NOMO-1 treated with DMSO at 0.1 percent for 48 hours (cell line): Measurements from ENCODE around the gene SHKBP1.
"Not testable (repeated sequence)": the region's sequence is repeated elsewhere in the genome, so short reads cannot be mapped to it uniquely, and the experiment has no call there.

Source experiments
- DNase-seq: peaks from one replicate; lab custom pipeline; 2025; ENCODE audit not compliant: unreplicated experiment; lab: John Stamatoyannopoulos, UW

The SHKBP1 gene

DNA sequence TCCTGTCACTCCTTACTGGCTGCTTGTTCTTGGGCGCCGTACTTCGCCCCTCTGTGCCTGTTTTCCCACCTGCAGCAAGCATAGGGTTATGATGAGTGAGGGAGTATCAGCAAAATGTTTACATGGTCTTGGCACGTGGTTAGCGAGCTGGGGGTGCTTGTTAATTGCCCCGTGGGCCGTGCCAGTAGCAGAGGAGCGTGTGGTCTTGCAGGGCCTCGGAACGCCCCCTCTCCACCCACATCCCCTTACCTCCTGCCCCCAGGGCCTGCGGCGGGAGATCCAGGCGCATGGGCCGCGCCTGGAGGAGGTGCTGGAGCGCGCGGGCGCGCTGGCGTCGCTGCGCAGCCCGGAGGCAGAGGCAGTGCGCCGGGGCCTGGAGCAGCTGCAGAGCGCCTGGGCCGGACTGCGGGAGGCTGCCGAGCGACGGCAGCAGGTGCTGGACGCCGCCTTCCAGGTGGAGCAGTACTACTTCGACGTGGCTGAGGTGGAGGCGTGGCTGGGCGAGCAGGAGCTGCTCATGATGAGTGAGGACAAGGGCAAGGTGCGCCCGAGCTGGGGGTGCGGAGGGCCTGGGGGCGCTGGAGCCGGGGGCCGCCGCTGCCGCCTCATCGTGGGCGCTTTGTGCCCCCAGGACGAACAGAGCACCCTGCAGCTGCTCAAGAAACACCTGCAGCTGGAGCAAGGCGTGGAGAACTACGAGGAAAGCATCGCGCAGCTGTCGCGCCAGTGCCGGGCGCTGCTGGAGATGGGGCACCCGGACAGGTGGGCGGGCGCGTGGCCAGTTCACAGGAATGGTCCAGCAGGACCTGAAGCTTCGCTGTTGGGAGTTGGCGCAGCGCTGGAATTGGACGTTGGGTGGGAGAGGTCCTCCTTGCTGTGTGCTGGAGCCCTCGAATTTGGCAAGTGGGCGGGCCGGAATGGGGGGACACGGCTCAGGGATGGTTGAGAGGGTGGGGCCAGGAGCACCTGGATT is 22.5 kb upstream of the SHKBP1 start:
- no peak for DNase-seq

DNA sequence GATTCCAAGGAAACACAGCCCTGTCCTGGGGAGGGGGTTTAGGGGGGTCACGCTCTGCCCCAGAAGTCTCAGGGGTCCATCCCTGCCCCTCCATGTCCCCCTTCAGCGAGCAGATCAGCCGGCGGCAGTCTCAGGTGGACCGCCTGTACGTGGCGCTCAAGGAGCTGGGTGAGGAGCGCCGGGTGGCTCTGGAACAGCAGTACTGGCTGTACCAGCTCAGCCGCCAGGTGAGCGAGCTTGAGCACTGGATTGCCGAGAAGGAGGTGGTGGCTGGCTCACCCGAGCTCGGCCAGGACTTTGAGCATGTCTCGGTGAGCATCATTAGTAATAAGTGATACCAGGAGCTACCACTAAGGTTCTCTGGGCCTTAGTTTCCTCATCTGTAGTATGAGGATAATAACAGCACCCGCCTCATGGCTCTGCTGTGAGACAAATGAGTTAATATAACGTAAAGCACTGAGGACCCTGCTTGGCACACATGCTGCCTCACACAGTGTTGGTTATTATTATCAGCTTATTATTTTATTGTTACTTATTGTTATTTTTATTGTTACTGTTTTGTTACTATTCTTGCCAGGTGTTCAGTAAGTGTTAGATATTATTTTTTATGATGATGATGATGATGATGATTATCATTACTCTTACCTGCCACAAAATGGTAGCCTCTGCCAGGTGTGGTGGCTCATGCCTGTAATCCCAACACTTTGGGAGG is 20.5 kb upstream of the SHKBP1 start:
- no peak for DNase-seq

DNA sequence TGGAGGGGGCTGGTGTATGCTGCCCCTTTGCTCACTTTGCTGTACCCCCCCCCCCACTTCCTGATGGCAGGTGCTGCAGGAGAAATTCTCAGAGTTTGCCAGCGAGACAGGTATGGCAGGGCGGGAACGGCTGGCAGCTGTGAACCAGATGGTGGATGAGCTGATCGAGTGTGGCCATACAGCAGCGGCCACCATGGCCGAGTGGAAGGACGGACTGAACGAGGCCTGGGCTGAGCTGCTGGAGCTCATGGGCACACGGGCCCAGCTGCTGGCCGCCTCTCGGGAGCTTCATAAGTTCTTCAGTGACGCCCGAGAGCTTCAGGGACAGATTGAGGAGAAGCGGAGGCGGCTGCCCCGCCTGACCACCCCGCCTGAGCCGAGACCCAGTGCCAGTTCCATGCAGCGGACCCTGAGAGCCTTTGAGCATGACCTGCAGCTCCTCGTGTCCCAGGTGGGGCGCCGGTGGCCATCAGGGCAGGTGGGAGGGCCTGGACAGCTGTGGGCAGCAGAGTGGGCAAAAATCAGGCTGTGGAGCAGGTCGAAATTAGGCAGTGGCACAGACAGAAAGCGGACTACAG is 19.6 kb upstream of the SHKBP1 start:
- DNase-seq = no peak

DNA sequence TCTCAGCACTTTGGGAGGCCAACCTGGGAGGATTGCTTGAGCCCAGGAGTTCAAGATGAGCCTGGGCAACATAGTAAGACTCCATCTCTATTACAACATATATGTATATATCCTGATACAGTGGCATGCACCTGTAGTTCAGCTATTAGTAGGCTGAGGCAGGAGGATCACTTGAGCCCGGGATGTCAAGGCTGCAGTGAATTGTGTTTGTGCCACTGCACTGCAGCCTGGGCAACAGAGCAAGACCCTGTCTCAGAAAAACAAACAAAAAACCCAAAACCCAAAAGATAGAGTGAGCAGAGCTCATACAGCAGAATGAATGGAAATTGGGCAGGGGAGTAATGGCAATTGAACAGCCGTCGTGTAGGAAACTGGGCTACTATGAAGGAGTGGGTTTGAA is 17.3 kb upstream of the SHKBP1 start:
- no peak for DNase-seq

DNA sequence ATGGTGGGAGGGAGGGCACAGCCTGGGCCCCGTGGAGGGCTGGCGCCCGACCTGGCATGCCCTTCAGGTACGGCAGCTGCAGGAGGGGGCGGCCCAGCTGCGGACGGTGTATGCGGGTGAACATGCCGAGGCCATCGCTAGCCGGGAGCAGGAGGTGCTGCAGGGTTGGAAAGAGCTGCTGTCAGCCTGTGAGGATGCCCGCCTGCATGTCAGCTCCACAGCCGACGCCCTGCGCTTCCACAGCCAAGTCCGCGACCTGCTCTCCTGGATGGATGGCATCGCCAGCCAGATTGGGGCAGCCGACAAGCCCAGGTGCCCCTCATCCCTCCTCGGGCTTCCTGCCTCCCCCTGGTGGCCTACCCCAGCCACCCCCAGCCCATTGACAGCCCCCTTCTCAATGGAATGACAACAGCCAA is 16.6 kb upstream of the SHKBP1 start:
- DNase-seq = no peak

DNA sequence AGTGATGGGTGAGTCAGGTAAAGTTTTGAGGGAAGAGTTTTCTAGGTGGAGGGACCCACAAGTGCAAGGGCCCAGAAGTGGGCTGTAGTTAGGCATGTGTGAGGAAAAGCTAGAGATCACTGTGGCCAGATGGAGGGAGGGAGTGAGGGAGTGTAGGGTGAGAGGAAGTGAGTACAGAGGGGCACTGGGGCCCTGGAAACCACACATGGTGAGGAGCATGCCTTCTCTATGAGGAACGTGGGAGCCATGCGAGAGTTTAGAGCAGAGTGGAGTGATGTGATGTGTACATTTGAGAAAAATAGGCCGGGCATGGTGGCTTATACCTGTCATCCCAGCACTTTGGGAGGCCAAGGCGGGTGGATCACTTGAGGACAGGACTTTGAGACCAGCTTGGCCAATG is 14.7 kb upstream of the SHKBP1 start:
- peak; percentile 31 for DNase-seq

DNA sequence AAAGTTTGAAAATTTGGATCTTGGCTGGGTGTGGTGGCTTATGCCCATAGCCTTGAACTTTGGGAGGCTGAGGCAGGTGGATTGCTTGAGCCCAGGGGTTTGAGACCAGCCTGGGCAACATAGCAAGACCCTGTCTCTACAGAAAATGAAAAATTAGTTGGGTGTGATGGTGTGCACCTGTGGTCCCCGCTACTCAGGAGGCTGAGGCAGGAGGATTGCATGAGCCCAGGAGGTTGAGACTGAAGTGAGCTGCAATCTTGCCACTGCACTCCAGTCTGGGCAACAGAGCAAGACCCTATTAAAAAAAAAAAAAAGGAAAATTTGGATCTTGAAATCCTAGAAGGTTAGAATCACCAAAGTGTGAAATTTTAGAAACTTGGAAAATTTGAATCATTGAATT is 12.1 kb upstream of the SHKBP1 start:
- DNase-seq = not testable (repeated sequence)

DNA sequence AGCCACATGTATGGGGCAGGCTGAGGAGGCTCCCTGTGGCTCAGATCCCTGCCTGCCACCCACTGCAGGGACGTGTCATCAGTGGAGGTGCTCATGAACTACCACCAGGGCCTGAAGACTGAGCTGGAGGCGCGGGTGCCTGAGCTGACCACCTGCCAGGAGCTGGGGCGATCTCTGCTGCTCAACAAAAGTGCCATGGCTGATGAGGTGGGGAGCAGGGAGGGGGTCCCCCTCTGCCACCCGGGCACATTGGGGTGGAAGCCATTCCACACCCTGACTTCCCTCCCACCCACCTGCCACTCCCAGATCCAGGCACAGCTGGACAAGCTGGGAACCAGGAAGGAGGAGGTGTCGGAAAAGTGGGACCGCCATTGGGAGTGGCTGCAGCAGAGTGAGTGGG is 11.3 kb upstream of the SHKBP1 start:
- no peak for DNase-seq

DNA sequence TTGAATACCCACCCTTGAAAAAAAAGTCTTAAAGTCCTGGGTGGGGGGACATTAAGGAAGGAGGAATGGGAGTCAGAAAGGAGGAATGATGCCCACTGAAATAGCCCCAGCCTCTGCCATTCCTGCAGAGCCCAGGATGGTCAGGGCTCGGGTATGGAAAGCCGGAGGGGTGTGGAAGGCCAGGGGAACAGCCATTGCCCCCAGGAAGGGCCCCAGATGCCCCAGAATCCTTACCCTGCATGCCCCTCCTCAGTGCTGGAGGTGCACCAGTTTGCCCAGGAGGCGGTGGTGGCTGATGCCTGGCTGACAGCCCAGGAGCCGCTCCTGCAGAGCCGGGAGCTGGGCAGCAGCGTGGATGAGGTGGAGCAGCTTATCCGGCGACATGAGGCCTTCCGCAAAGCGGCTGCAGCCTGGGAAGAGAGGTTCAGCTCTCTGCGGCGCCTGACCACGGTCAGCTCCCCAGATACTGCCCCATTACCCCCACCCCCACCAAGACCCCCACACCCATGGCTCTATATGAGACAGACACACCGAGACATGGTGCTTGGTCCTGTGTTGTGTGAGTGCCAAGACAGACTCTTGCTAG is 10.7 kb upstream of the SHKBP1 start:
- no peak for DNase-seq

DNA sequence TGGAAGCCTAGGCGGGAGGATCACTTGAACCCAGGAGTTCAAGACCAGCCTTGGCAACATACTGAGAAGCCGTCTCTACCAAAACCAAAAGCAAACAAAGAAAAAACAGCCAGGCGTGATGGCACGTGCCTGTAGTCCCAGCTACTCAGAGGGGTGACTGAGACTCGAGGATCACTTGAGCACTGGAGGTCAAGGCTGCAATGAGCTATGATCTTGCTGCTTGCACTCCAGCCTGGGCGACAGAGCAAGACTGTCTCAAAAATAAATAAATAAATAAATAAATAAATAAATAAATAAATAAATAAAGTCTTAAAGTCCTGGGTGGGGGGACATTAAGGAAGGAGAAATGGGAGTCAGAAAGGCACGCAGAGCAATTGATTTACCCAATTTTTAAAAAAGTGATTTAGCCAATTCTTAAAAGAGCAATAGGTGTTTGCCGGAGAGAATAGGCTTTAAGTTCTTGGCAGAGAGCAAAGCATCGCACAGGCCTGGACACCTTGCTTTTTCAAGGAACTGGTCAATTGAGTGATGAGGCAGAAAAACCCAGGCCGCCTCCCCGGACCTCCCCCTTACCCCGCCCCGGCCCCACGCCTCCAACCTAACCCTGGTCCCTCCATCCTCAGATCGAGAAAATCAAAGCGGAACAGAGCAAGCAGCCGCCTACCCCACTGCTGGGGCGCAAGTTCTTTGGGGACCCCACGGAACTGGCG is 9.5 kb upstream of the SHKBP1 start:
- DNase-seq = no peak

DNA sequence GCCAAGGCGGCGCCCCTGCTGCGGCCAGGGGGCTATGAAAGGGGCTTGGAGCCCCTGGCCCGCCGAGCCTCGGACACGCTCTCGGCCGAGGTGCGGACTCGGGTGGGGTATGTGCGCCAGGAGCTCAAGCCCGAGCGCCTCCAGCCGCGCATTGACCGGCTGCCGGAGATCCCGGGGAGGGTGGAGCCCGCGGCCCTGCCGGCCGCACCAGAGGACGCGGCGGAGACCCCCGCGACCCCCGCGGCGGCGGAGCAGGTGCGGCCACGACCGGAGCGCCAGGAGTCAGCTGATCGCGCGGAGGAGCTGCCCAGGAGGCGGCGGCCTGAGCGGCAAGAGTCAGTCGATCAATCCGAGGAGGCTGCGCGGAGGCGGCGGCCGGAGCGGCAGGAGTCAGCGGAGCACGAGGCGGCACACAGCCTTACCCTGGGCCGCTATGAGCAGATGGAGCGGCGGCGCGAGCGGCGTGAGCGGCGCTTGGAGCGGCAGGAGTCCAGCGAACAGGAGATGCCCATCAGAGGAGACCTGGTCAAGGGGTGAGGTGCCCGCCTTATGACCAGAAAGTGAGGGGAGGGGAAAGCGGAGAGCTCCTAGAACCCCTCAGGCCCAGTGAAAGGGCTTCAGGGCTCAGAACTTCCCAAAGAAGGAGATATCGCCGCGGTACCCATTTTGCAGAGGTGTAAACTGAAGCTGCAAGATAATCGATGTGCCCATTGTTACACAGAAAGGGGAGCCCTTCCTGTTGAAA is 8.8 kb upstream of the SHKBP1 start:
- no peak for DNase-seq

DNA sequence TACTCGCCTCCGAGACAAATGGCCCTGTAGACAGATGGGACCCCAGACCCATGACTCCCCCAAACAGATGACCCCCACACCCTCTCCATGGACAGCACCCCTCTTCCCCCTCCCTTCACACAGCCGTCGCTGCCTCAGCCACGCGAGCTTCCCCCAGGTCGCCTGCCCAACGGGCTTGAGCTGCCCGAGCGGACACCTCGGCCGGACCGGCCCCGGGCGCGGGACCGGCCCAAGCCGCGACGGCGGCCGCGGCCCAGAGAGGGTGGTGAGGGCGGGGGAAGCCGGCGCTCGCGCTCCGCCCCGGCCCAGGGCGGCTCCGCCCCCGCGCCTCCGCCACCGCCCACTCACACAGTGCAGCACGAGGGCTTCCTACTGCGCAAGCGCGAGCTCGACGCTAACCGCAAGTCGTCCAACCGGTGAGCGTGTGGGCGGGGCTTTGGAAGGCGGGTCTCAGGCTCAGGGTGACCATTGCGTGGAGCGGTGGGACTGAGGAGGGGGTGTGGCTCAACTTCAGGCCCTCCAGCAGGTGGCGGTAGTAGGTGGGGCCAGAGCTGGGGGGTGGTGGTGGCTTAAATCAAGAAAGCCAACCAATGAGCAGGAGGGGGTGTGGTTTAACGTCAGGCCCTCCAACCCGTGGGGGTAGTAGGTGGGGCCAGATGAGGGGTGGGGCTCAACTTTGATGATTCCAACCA is 6.2 kb upstream of the SHKBP1 start:
- DNase-seq = peak; percentile 98

DNA sequence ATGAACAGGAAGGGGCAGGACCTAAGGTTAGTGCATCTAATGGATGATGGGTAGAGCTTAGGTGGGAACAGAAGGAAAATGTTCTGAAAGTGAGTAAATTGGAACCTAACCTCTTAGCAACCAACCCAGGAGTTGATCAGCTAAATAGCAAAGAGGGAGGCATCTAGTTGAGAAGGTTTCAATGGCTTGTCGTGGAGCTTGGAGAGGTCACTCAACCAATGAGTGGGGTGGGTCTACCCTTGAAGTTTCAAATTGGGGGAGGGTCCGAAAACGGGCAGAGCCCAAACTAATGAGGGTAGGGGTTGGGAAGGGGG is 5.7 kb upstream of the SHKBP1 start:
- DNase-seq = no peak

DNA sequence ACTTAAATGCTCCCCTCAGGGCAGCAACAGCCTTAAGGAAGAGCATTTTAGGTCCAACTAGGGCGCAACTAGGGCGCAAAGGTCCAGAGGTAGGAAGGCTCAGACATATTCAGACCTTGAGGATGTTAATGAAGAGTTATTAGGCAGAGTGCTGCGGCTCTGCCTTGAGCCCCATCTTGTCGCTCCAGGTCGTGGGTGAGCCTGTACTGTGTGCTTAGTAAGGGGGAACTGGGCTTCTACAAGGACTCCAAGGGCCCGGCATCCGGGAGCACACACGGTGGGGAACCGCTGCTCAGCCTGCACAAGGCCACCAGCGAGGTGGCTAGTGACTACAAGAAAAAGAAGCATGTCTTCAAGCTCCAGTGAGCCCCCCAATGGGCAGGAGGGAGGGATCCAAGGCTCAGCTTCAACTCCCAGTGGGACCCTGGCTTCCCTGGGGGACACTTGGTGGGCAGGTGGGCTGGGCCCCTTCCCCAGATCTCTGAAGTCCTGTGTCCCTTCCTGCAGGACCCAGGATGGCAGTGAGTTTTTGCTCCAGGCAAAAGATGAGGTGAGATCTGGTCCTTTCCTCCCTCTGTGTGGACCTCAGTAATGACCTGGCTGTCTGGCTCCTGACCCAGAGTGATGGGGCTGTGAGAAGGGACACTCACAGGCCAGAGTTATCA is 4.7 kb upstream of the SHKBP1 start:
- no peak for DNase-seq

DNA sequence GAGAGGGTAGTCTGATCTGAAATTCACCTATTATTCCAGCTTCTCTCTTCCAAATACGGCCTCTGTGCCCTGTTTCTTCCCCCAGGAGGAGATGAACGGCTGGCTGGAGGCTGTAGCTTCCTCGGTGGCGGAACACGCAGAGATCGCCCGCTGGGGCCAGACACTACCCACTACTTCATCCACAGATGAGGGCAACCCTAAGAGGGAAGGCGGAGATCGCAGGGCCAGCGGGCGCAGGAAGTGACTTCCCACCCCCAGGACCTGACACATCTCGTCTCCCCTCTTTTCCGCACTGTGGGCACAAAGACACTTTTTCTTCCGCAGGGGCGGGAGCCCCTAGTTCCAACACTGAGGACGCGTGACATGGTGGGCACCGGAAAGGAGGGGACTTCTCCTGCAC is 1.3 kb upstream of the SHKBP1 start:
- DNase-seq = no peak

DNA sequence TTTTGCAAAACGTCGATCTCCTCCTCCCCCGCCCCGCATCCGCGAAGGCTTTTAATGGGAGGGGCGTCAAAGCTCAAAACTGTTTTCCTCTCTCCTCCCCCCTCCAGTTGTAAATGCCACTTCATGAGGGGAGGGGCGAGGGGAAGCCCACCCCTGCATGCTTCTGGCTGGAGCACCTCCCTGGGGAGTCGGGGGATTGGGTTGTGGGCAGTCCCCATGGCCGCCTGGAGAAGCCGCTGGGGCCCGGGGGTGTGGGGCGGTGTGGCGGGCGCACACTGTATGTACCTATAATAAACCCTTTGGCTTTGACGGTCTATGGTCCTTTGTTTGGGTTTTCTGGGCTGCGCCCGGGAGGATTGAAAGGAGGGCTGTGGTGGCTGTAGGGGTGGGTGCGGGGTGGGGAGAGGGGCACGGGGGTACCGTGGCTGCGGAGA is 505 bp upstream of the SHKBP1 start:
- no peak for DNase-seq

DNA sequence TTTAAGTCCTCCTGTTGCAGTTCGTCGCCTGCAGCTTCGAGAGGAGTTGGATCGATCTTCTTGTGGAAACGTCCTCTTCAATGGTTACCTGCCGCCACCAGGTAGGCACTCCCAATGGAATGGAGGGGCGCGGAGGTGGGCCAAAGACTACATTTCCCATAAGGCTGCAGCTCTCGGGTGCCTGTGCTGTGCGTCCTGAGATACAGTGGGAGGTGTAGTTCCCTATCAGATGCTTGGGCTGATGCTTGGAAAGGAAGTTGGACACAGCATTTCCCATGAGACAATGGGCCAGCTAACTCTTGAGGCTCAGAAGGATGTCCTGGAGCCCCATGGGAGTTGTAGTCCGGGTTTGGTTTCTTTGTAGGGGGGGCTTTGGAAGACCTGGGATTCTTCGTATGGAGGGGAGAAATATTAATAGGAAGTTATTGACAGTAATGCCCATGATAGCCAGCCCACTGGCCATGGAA is 1.8 kb downstream of the SHKBP1 start:
- DNase-seq = peak; percentile 76

DNA sequence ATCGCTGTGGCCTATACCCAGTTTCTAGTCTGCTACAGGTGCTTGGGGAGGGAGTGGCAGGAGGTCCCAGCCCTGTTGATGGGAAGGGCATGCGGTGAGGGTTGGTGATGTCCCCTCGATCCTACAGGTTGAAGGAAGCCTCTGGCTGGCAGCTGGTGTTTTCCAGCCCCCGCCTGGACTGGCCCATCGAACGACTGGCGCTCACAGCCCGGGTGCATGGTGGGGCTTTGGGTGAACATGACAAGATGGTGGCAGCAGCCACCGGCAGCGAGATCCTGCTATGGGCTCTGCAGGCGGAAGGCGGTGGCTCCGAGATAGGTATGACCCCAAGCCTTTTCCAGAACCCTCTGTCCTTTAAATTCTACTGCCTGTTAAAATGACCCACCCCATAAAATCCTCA is 3.9 kb downstream of the SHKBP1 start:
- DNase-seq = no peak

DNA sequence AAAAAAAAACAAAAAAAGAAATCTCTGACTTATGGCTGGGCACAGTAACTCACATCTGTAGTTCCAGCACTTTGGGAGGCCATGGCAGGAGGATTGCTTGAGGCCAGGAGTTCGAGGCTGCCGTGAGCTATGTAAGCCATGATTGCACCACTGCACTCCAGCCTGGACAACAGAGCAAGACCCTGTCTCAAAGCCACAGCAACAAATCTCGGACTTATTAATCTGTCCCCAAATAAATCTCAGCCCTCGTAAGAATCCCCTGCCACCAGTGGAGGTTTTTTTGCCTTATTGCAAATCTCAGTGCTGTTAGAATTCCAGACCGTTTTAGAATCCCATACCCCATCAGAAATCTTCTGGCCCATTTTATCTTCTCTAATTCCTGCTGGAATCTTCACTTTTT is 4.9 kb downstream of the SHKBP1 start:
- DNase-seq = no peak
